NCI-H2029 treated with DMSO at 0.1 percent for 48 hours (cell line): ENCODE results near the gene MYCBP.
"Not testable (repeated sequence)": the region's sequence is repeated elsewhere in the genome, so short reads cannot be mapped to it uniquely, and the experiment has no call there.

ENCODE experiments used
- DNase-seq: peaks from one replicate; lab custom pipeline; 2025; lab: John Stamatoyannopoulos, UW

MYCBP gene

DNA sequence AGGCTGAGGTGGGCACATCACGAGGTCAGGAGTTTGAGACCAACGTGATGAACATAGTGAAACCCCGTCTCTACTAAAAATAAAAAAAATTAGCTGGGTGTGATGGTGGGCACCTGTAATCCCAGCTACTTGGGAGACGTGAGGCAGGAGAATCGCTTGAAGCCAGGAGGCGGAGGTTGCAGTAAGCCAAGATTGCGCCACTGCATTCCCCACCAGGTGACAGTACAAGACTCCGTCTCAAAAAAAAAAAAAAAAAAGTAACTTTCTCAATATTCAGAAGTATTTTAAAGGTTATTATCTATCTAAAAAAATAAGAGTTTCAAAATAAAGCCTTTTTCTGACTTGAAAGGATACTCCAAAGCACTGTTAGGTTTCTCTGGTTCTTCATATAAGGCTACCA, 5.9 kb downstream of the MYCBP start:
- DNase-seq: no peak

GRCh38 chr1:38865112-38865715, 7.9 kb downstream of the MYCBP start:
- DNase-seq: no peak

- peak; percentile 94 for DNase-seq
Observed at GRCh38 chr1:38860454-38860795, 12.7 kb downstream of the MYCBP start.

- DNase-seq: peak; percentile 100
Observed at GRCh38 chr1:38859561-38860453, 13.3 kb downstream of the MYCBP start, which contains the start of gene RRAGC. RRAGC (minus strand) TSS chr1:38859772; CDS start chr1:38859646, 126 bp downstream.

- peak; percentile 95 for DNase-seq
Observed at GRCh38 chr1:38858833-38859560, 14.2 kb downstream of the MYCBP start.

DNA sequence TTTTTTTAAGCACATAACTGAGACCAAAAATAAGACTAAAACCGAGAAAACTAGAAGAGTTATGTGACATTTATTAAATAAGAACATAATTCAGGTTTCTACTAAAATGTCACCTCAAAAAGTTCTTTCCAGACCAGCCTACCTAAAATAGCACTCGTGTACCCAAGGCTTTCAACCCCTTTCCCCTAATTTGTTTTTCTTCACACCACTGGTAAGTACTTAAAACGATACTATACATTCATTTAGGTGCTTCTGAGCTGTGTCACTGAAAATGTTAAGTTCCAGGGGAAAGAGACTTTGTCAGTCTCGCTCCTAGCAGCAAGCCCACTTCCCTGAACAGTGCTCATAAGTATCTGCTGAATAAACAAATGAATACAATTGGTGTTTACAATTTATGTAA, 20.4 kb downstream of the MYCBP start:
- DNase-seq: no peak

- no peak for DNase-seq
Observed at GRCh38 chr1:38848071-38848470, 25.1 kb downstream of the MYCBP start.

- DNase-seq: no peak
Observed at GRCh38 chr1:38846210-38846609, 26.9 kb downstream of the MYCBP start.

DNA sequence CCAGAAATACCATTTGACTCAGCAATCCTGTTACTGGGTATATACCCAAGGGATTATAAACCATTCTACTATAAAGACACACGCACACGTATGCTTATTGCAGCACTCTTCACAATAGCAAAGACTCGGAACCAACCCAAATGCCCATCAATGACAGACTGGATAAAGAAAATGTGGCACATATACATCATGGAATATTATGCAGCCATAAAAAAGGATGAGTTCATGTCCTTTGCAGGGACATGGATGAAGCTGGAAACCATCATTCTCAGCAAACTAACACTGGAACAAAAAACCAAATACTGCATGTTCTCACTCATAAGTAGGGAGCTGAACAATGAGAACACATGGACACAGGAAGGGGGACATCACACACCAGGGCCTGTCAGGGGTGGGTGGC, 28.1 kb downstream of the MYCBP start:
- DNase-seq: not testable (repeated sequence)

DNA sequence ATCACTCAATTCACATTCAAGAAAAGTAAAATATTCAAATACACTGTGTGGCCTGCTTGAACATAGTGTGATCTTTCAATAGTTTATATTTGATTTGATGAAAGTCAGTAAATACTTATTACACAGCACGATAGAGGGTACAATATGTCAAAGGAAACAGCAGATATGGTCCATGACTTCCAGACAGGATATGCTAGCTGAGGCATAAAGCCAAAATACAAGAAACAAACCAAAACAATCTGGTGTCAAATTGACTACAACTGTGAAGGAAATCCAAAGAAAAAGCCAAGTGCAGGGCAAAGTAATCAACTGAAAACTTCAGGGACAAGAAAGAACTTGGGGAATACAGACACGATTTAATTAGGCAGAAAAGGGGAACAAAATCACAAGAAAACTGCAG, 32.9 kb downstream of the MYCBP start:
- DNase-seq: no peak

DNA sequence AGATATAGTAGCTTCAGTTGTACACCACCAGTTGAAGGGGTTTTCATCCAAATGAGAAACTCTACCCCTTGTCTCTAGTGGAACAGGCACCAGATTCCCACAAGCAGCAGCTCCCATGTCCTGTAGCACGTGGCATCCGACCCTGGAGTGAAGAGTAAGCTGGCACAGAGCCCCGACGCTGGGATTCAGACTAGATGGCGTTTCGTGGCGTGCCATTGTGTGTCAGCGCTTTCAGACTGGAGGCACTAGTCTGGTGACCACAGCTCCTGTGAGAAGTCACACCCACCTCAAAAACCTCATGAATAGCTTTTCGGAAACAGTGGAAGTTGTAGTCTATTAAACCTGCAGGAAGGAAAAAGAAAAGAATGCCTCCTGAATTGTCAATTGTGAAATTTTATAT, 33.8 kb downstream of the MYCBP start:
- no peak for DNase-seq

DNA sequence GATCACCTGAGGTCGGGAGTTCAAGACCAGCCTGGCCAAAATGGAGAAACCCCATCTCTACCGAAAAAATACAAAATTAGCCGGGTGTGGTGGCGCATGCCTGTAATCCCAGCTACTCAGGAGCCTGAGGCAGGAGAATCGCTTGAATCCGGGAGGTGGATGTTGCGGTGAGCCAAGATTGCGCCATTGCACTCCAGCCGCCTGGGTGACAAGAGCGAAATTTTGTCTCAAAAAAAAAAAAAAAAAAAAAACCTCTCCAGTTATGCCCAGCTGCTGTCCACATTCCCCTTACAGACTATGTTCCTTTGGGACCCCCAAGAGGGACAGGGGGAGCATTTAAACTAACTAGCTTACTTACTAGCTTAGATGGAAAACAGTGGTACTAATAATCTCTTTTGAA, 36.8 kb downstream of the MYCBP start:
- DNase-seq: not testable (repeated sequence)

DNA sequence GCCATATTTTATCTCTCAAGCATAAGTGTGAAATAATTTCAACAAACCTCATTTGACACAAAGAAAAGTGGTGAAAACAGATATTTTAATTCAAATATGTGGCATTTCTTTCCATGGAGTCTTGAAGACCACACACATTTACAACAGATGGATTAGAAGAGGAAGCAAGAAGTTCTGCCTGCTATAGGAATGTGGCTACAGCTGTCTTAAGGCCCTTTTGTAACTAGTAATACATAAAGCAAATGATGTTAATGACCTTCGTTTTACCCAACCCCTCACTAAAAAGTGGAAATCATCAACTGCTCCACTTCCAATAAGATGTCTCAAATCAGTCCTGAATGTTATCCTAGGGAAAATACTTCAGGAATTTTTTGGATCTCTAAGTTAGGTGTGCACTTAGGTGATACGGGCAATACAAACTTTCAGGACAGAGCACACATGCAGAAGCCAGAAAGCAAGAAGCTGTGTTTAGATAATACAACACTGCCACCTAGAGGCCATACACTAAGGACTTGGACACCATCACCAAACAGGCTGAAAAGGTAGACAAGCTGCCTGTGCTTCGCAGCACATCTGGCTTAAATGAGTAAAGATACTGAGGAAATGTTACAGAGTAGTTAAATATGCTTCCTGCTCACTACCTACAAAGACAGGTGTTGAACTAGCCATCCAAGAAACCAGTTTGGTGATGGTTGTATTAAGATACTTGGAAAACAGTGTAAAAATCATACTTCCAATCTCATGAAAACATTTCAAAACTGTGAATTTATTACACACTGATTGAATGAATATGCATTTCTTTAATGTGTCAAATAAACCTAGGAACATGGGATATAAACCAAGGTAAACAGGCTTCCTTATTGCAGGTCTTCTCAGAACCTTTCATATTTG, 38.0 kb downstream of the MYCBP start:
- DNase-seq: peak; percentile 100

- DNase-seq: no peak
Observed at GRCh38 chr1:38834221-38834782, 38.8 kb downstream of the MYCBP start.

DNA sequence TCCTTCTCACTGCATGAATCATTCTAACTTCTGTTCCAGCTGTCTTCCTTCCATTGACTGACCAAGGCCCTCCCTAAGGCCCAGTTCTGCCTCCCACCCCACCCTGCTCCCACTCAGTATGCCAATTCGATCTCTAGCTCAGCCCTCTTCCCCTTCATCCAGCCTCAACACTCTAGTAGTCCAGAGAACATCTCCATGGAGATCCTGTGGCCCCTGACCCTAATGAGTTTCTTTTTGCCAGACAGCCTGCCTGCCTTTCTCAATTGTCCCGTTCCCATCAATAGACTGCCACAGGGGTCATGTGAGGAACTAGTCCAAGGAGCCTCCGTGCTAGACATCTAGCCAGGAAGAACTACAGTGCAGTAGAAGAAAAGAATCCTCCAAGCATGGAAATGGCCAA, 40.0 kb downstream of the MYCBP start:
- no peak for DNase-seq

DNA sequence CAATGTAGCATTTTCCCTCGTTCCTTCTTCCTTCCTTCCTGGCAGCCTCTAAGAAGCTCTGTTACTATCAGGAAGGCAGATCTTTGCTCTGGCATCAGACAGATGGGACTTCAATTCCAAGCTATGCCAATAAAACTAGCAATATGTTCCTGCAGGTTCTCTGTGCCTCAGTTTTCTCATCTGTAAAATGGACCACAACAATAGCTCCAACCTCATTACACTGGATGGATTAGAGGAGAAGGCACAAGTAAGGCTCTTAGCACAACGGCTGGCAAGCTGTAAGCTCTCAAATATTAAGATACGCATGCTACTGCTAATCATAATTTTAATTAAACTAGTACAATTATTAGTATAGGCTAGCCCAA, 40.8 kb downstream of the MYCBP start:
- DNase-seq: no peak

- DNase-seq: no peak
Observed at GRCh38 chr1:38831731-38832369, 41.3 kb downstream of the MYCBP start.

DNA sequence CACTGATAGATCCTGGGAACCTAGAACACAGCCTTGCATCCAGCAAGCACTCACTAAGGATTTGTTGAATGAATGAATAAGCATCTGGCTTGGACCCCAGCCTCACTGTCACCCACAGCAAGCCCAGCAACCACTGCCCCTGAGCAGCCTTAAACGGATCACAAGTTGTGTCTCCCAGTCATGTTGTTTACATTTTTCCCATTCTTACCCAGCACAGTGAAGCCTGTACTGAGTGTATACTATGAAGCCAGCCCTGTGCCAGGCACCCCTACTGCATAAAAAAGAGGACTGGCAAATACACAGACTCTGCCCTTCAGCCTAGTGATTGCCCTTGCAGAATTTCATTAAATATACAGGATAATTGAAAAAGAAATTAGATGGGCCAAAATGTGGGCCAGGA, 43.8 kb downstream of the MYCBP start:
- DNase-seq: no peak

DNA sequence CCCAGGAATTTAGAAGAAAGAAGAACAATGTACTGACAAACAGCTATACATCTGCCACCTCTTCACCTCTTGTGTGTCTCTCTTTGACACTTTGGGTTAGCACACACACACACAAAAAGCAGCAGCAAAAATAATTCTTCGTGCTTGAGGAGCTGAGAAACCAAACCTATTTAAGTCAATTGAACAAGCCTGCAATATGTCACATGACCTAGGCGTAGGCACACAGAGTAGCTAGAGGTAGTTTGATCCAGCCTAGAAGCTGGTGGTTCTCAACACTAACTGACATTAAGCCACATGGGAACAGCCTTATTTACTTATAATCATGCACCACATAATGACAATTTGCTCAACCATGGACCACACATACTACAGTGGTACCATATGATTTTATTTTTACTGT, 45.8 kb downstream of the MYCBP start:
- DNase-seq: no peak

DNA sequence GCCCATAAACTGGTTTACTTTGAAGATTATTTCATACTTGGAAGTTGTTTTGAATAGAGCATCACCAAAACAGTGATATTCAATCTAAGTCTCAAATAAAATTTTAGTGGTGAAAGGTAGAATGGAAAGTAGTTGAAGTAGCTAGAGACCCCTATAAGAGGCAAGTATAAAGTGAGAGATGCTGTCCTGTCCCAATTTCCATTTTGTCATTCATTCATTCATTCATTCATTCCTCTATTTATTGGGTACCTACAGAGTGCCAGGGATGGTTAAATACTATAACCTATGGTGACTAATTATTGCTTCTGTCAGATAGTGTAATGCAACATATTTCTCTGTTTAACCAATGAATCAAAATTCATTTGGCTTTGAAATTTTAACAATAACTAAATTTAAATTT, 46.3 kb downstream of the MYCBP start:
- DNase-seq: no peak

- no peak for DNase-seq
Observed at GRCh38 chr1:38826262-38826661, 46.9 kb downstream of the MYCBP start.
